HepG2 (cell line): ENCODE data around the gene CLEC18A. TPM values are rescaled to one million over a fixed set of nuclear protein-coding genes. Genes with fewer than 3 reads are reported as not detected.
"Not testable (repeated sequence)": the region's sequence is repeated elsewhere in the genome, so short reads cannot be mapped to it uniquely, and the experiment has no call there.

ENCODE experiments used
- ATAC-seq: fragments of 200-7000 bp; cut with Tn5 transposase; 3 replicates; pipeline ENCODE4 v1.9.1; 2020; ENCODE audit warnings: mild to moderate bottlenecking, moderate library complexity
- BruUV-seq: library from RNA; stranded (reverse); fragments of 400-500 nt; replicated peaks from 2 replicates; lab custom pipeline; 2021; lab: Mats Ljungman, UMichigan
- CTCF ChIA-PET: fragments of 300-600 bp; formaldehyde crosslinking; extraction: SDS; loops from one replicate; lab custom pipeline; 2021; ENCODE audit warnings: low total read pairs, inconsistent platforms, low intra/inter-chr PET ratio; lab: Yijun Ruan, JAX
- POLR2A ChIA-PET: fragments of 350-600 bp; sonication (Branson Sonifier 250); formaldehyde crosslinking; loops from one replicate; lab custom pipeline; 2020; ENCODE audit warnings: antibody characterized with exemption, inconsistent platforms; lab: Yijun Ruan, JAX
- DNase-seq: peaks from one replicate; pipeline ENCODE4 v3.0.0-alpha.2; 2015; ENCODE audit warnings: low spot score
- FAIRE-seq: peaks from 3 replicates; lab custom pipeline; 2011; peaks lifted over from hg19 to GRCh38; lab: Jason Lieb, UNC
- H2AFZ ChIP-seq: one replicate; pipeline ENCODE4 v1.6.1; 2011; ENCODE audit warnings: low read length, inconsistent platforms
- H3K27ac ChIP-seq: fragments of 300-600 bp; 3 replicates; pipeline ENCODE4 v1.8.0; 2011; ENCODE audit warnings: mixed run types, mild to moderate bottlenecking, mixed read lengths, low read length, inconsistent platforms; ENCODE audit not compliant: insufficient read depth; ENCODE audit errors: extremely low read length
- H3K27me3 ChIP-seq, 2 experiments: fragments of 200-600 bp in 1 of 2; 2 replicates in 1 of 2; 3 replicates in 1 of 2; pipeline versions ENCODE4 v1.6.0 to v1.8.0; 2011; ENCODE audit warnings: low read length in 2 of 2, mild to moderate bottlenecking in 2 of 2, moderate library complexity in 2 of 2, inconsistent platforms in 1 of 2; ENCODE audit not compliant: insufficient read depth in 2 of 2, control insufficient read depth in 1 of 2
- H3K36me3 ChIP-seq, 2 experiments: fragments of 200-600 bp in 1 of 2; replicated peaks in 1 of 2; 2 replicates in 1 of 2; 3 replicates in 1 of 2; pipeline versions ENCODE4 v1.5.1 to v1.8.0; 2011; ENCODE audit warnings: low read length in 2 of 2, inconsistent platforms in 1 of 2; ENCODE audit not compliant: insufficient read depth in 2 of 2, control insufficient read depth in 1 of 2
- H3K4me1 ChIP-seq: 2 replicates; pipeline ENCODE4 v1.5.1; 2012; ENCODE audit warnings: low read length, inconsistent platforms; ENCODE audit not compliant: insufficient read depth
- H3K4me2 ChIP-seq: 2 replicates; pipeline ENCODE4 v1.6.0; 2011; ENCODE audit warnings: low read depth, low read length, inconsistent platforms
- H3K4me3 ChIP-seq, 3 experiments: fragments of 200-600 bp in 1 of 3; sonication (generic), shearing (Covaris generic) in 1 of 3; replicated peaks in 1 of 3; 2 replicates each; pipeline ENCODE4 v1.5.1; 2011 to 2016; ENCODE audit warnings: low read length in 3 of 3, inconsistent platforms in 2 of 3, low read depth in 2 of 3, mild to moderate bottlenecking in 2 of 3, control low read depth in 1 of 3, mixed read lengths in 1 of 3; ENCODE audit not compliant: insufficient read depth in 1 of 3
- H3K79me2 ChIP-seq: one replicate; pipeline ENCODE4 v1.6.1; 2011; ENCODE audit warnings: low read length, inconsistent platforms; ENCODE audit not compliant: insufficient read depth
- H3K9ac ChIP-seq: 2 replicates; pipeline ENCODE4 v1.6.0; 2011; ENCODE audit warnings: mild to moderate bottlenecking, low read depth, low read length, inconsistent platforms; ENCODE audit not compliant: insufficient read depth
- H3K9me3 ChIP-seq: 2 replicates; pipeline ENCODE4 v1.5.1; 2012; ENCODE audit warnings: mild to moderate bottlenecking, low read length
- H4K20me1 ChIP-seq: 2 replicates; pipeline ENCODE4 v1.6.0; 2011; ENCODE audit warnings: inconsistent platforms, mild to moderate bottlenecking, low read length, moderate library complexity; ENCODE audit not compliant: insufficient read depth
- WGBS: methylation state at CpG from one replicate; pipeline ENCODE4 v1.1.6; 2017; ENCODE audit warnings: low lambda C conversion rate; 5-methylcytosine and 5-hydroxymethylcytosine counted together
- in situ Hi-C: cut with HindIII; loops from 2 replicates; pipeline ENCODE4 v1.10.0; 2017; ENCODE audit warnings: low pct_unique_long_range_greater_than_20kb; ENCODE audit not compliant: extremely low pct_ligation_motif_present
- intact Hi-C: fragments of 100-400 bp; cut with micrococcal nuclease; formaldehyde crosslinking; loops from one replicate; pipeline ENCODE4 v1.10.0; 2022; ENCODE audit not compliant: unreplicated experiment
- microRNA counts: library from miRNA; unstranded; fragments of <30 nt; microRNA quantifications from one replicate; lab custom pipeline; 2015
- microRNA-seq: library from miRNA; unstranded; fragments of <30 nt; microRNA quantifications from one replicate; pipeline ENCODE4, GENCODE V29; 2020
- polyA plus RNA-seq, 8 experiments: library from polyadenylated mRNA; depleted of rRNA in 3 of 8; stranded (reverse) in 7 of 8; unstranded in 1 of 8; fragments of >200 nt; fragmentation: Illumina TruSeq in 4 of 8; extraction: Trizol in 4 of 8; gene quantifications; 2 replicates each; pipeline versions ENCODE4 v1.2.1 to v1.2.3, GENCODE V29; 2011 to 2016; ENCODE audit warnings: low read depth in 4 of 8, missing spikeins in 1 of 8, mixed read lengths in 1 of 8; ENCODE audit not compliant: insufficient read depth in 1 of 8
- small RNA-seq, 3 experiments: library from RNA; depleted of rRNA; stranded (forward); fragments of <200 nt; gene quantifications; one replicate each; pipeline ENCODE3, GENCODE V24; 2012; ENCODE audit warnings: low read depth in 2 of 3, low replicate concordance in 1 of 3; ENCODE audit not compliant: insufficient read length in 3 of 3, insufficient read depth in 2 of 3
- total RNA-seq, 5 experiments: library from RNA; depleted of rRNA; stranded (reverse); fragments of >200 nt; fragmentation: Illumina TruSeq; extraction: Trizol; gene quantifications; 2 replicates each; pipeline ENCODE4 v1.2.3, GENCODE V29; 2016; ENCODE audit warnings: low read depth in 1 of 5

The CLEC18A gene
- total and polyA plus RNA-seq, 2 of the 13 experiments (the other 11 are each of a cell fraction or from before 2014, with no cell fraction given), result 0.22 to 0.42 TPM

- CTCF ChIA-PET, H3K4me2 ChIP-seq, H3K27me3 ChIP-seq, DNase-seq, intact Hi-C loops, H3K4me3 ChIP-seq, H3K4me1 ChIP-seq, H3K9me3 ChIP-seq, H3K9ac ChIP-seq, FAIRE-seq, H3K79me2 ChIP-seq, H2AFZ ChIP-seq, H3K27ac ChIP-seq, BruUV-seq, H4K20me1 ChIP-seq, POLR2A ChIA-PET, in situ Hi-C loops: not testable (repeated sequence)
- 90% methylated on average over 9 of the region's 11 CpGs for WGBS
- peaks cover 4 to 13% of the 10 kb centered on the region in 2 experiments; a peak in 3 of 5 replicates for H3K36me3 ChIP-seq
- peak; percentile 33; the same call in 2 of the 3 replicates for ATAC-seq
Measured at GRCh38 chr16:70011120-70011519, 60.0 kb downstream of the CLEC18A start.

DNA sequence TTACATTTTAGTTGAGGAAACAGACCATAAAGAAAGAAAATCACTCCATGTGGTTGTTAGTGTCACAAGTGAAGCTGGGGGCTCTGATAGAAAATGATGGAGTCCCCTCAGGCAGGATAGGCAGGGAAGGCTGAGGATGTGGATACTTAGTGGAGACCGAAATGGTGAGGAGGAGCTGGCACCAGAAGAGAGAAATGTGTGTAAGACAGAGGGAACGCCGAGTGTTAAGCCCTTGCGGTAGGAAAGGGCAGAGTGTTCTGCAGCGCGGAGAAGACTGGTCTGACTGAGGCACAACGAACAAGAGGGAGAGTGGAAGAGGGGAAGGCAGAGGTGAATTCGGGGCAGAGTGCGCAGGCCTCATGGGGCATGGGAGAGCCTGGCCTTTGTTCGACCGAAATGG lies 61.2 kb downstream of the CLEC18A start:
- H3K27ac ChIP-seq, H2AFZ ChIP-seq, CTCF ChIA-PET, intact Hi-C loops, H3K4me2 ChIP-seq, H4K20me1 ChIP-seq, H3K4me1 ChIP-seq, BruUV-seq, DNase-seq, in situ Hi-C loops, H3K27me3 ChIP-seq, H3K9ac ChIP-seq, ATAC-seq, POLR2A ChIA-PET, H3K4me3 ChIP-seq, FAIRE-seq, H3K79me2 ChIP-seq, H3K9me3 ChIP-seq: not testable (repeated sequence)
- peaks cover 5 to 25% of the 10 kb centered on the region in 2 experiments; a peak in 4 of 5 replicates for H3K36me3 ChIP-seq
- WGBS, result 97% methylated on average over 11 of the region's 11 CpGs

DNA sequence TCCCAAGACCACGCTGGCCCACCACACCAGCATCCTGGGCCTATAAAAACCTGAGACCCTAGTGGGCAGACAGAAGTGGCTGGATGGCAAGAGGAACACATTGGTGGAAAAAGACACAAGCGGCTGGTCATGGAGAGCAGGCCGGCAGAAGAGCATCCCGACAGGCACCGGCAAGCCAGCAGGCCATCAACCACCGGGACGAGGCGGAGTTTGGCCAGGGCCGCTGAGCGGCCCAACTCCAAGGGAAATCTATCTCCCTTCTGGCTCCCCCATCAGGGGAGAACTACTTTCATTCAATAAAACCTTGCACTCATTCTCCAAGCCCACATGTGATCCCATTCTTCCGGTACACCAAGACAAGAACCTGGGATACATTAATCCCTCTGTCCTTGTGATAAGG lies 61.8 kb downstream of the CLEC18A start:
- BruUV-seq, H2AFZ ChIP-seq, H3K27me3 ChIP-seq, ATAC-seq, H3K9me3 ChIP-seq, H3K9ac ChIP-seq, DNase-seq, POLR2A ChIA-PET, H3K4me1 ChIP-seq, FAIRE-seq, H3K4me3 ChIP-seq, CTCF ChIA-PET, intact Hi-C loops, H4K20me1 ChIP-seq, H3K4me2 ChIP-seq, H3K27ac ChIP-seq, H3K79me2 ChIP-seq, in situ Hi-C loops: not testable (repeated sequence)
- H3K36me3 ChIP-seq, result peaks cover 7 to 30% of the 10 kb centered on the region in 2 experiments; a peak in 4 of 5 replicates
- WGBS, result 95% methylated on average over 10 of the region's 11 CpGs

MicroRNA genes within 50 kb of the gene (microRNA counts, 767-probe panel; counts per million panel counts)
- microRNA hsa-miR-140-3p (lab: Ali Mortazavi, UCI) (not detected), microRNA hsa-miR-140-5p (lab: Ali Mortazavi, UCI) (not detected)

Small RNAs within 50 kb of the gene (microRNA-seq; reads per million reads assigned to microRNA genes)
- gene MIR140, result 4,557 reads per million, percentile 97 among the genes with 10 or more reads in this experiment

Small RNAs within 50 kb of the gene (small RNA-seq; reads per million reads assigned to genes)
- gene AC026468.1 (0 reads per million in 3 experiments), gene MIR140 (11.2 to 1,629 (median 382) reads per million in 3 experiments)

Other genes starting within 250 kb of the CLEC18A start
- gene NQO1, start 224.8 kb upstream of the CLEC18A start, total RNA-seq (2016; rRNA removed; fragmentation: Illumina TruSeq; extraction: Trizol), result 1,060 and 1,621 TPM in 2 replicates
- gene NQO1, start 224.8 kb upstream of the CLEC18A start, polyA plus RNA-seq (2011; rRNA removed), result 304 and 464 TPM in 2 replicates
- 47.1 and 83.5 TPM in 2 replicates for gene NOB1, start 196.4 kb upstream of the CLEC18A start, total RNA-seq (2016; rRNA removed; fragmentation: Illumina TruSeq; extraction: Trizol)
- gene NOB1, start 196.4 kb upstream of the CLEC18A start, polyA plus RNA-seq (2011; rRNA removed), result 159 and 162 TPM in 2 replicates
- 28.2 and 31.9 TPM in 2 replicates for gene WWP2, start 189.0 kb upstream of the CLEC18A start, total RNA-seq (2016; rRNA removed; fragmentation: Illumina TruSeq; extraction: Trizol)
- 11.4 and 13.6 TPM in 2 replicates for gene WWP2, start 189.0 kb upstream of the CLEC18A start, polyA plus RNA-seq (2011; rRNA removed)
- gene PDPR, start 163.0 kb downstream of the CLEC18A start, total RNA-seq (2016; rRNA removed; fragmentation: Illumina TruSeq; extraction: Trizol), result 7.2 and 19.5 TPM in 2 replicates
- 29.9 and 30.6 TPM in 2 replicates for gene PDPR, start 163.0 kb downstream of the CLEC18A start, polyA plus RNA-seq (2011; rRNA removed)
- 0.13 and 0.15 TPM in 2 replicates for gene CLEC18C, start 222.5 kb downstream of the CLEC18A start, total RNA-seq (2016; rRNA removed; fragmentation: Illumina TruSeq; extraction: Trizol)
- gene CLEC18C, start 222.5 kb downstream of the CLEC18A start, polyA plus RNA-seq (2011; rRNA removed), result 0.29 and 0.50 TPM in 2 replicates